ENCODE measurements around the gene AGK.

The AGK gene

GRCh38 chr7:141648276-141649114 is 97.3 kb downstream of the AGK start:
- DNase-seq (ENCODE audit: low spot score), result no peak
- in situ Hi-C loops (cut with MboI; ENCODE audit: low pct_unique_long_range_greater_than_20kb, low sequenced_read_pairs, unreplicated experiment), result no loop called here
- TF ChIP-seq CTCF (IDR thresholded peaks at IDR 0.05; ENCODE audit: extremely low read depth, insufficient read depth, missing control alignments), result no peak

- DNase-seq (ENCODE audit: low spot score), result peak; percentile 38
- TF ChIP-seq CTCF (IDR thresholded peaks at IDR 0.05; ENCODE audit: extremely low read depth, insufficient read depth, missing control alignments), result no peak
- in situ Hi-C loops (cut with MboI; ENCODE audit: low pct_unique_long_range_greater_than_20kb, low sequenced_read_pairs, unreplicated experiment), result no loop called here
Measured at GRCh38 chr7:141649137-141649864, 98.1 kb downstream of the AGK start.

- peak; percentile 68 for DNase-seq (ENCODE audit: low spot score)
- in situ Hi-C loops (cut with MboI; ENCODE audit: low pct_unique_long_range_greater_than_20kb, low sequenced_read_pairs, unreplicated experiment), result no loop called here
- TF ChIP-seq CTCF (IDR thresholded peaks at IDR 0.05; ENCODE audit: extremely low read depth, insufficient read depth, missing control alignments), result peak; percentile 79
Measured at GRCh38 chr7:141649865-141650634, 98.8 kb downstream of the AGK start.

- in situ Hi-C loops (cut with MboI; ENCODE audit: low pct_unique_long_range_greater_than_20kb, low sequenced_read_pairs, unreplicated experiment), result no loop called here
Measured at GRCh38 chr7:141651417-141651816, 100.2 kb downstream of the AGK start.

GRCh38 chr7:141652691-141653090 is 101.5 kb downstream of the AGK start:
- in situ Hi-C loops (cut with MboI; ENCODE audit: low pct_unique_long_range_greater_than_20kb, low sequenced_read_pairs, unreplicated experiment), result no loop called here
- DNase-seq (ENCODE audit: low spot score), result no peak
- TF ChIP-seq CTCF (IDR thresholded peaks at IDR 0.05; ENCODE audit: extremely low read depth, insufficient read depth, missing control alignments), result no peak

More at GRCh38 chr7:141651417-141651816, 100.2 kb downstream of the AGK start:
- DNase-seq (ENCODE audit: low spot score), result no peak
- TF ChIP-seq CTCF (IDR thresholded peaks at IDR 0.05; ENCODE audit: extremely low read depth, insufficient read depth, missing control alignments), result no peak

GRCh38 chr7:141654551-141654950 is 103.3 kb downstream of the AGK start:
- TF ChIP-seq CTCF (IDR thresholded peaks at IDR 0.05; ENCODE audit: extremely low read depth, insufficient read depth, missing control alignments), result peak; percentile 84
- peak; percentile 68 for DNase-seq (ENCODE audit: low spot score)
- in situ Hi-C loops (cut with MboI; ENCODE audit: low pct_unique_long_range_greater_than_20kb, low sequenced_read_pairs, unreplicated experiment), result no loop called here

All from GM13977 (cell line).